ENCODE data around the gene MFSD12.

The MFSD12 gene

GRCh38 chr19:3539756-3540118, 17.6 kb downstream of the MFSD12 start:
- no peaks in the 10 kb centered on the region for H3K9me2 ChIP-seq (replicated peaks; ENCODE audit: control insufficient read depth, low read length)
- peaks cover 5% of the 10 kb centered on the region; the same call in 1 of the 2 replicates for H3F3A ChIP-seq (ENCODE audit: control insufficient read depth, insufficient read depth)
- H3K27ac ChIP-seq (ENCODE audit: low read depth, low read length) = no peak overlapping the region

GRCh38 chr19:3538965-3539755, 18.2 kb downstream of the MFSD12 start, which contains the start of gene TEKTIP1:
Gene TEKTIP1, plus strand, starts transcription at chr19:3539174. Its CDS starts 4 bp downstream, at chr19:3539178.
- Histone ChIP-seq H3K4me2 (ENCODE audit: low read length) (no peak within 1 kb of the TSS), H3K4me3 (ENCODE audit: low read length) (no peak within 1 kb of the TSS), H3F3A (ENCODE audit: control insufficient read depth, insufficient read depth) (peaks cover 5% of the 10 kb centered on the region; the same call in 1 of the 2 replicates), H3K27me3 (ENCODE audit: control insufficient read depth, low read length) (no peaks in the 10 kb centered on the region), H3K4me1 (ENCODE audit: control insufficient read depth, low read length) (no peaks in the 10 kb centered on the region), H3K9me2 (replicated peaks; ENCODE audit: control insufficient read depth, low read length) (no peaks in the 10 kb centered on the region), H3K36me3 (ENCODE audit: control insufficient read depth, low read length) (peaks cover 38% of the 10 kb centered on the region), H4K20me1 (ENCODE audit: control insufficient read depth, insufficient read depth, low read depth, low read length) (no peaks in the 10 kb centered on the region), H3K79me2 (ENCODE audit: control insufficient read depth, low read length) (no peaks in the 10 kb centered on the region), H3K9me3 (ENCODE audit: control insufficient read depth, insufficient read depth, low read length) (no peaks in the 10 kb centered on the region), H3K27ac (ENCODE audit: low read depth, low read length) (no peak within 1 kb of the TSS)
- TF ChIP-seq CTCF (IDR thresholded peaks at IDR 0.05; ENCODE audit: low read depth, low read length, poor library complexity, severe bottlenecking) (no peak), EZH2phosphoT487 (IDR thresholded peaks at IDR 0.05; ENCODE audit: borderline replicate concordance, low read length) (no peak)

More at GRCh38 chr19:3539756-3540118, 17.6 kb downstream of the MFSD12 start:
- no peaks in the 10 kb centered on the region for H3K79me2 ChIP-seq (ENCODE audit: control insufficient read depth, low read length)
- no peak overlapping the region for H3K4me3 ChIP-seq (ENCODE audit: low read length)
- H3K4me1 ChIP-seq (ENCODE audit: control insufficient read depth, low read length) = no peaks in the 10 kb centered on the region
- H4K20me1 ChIP-seq (ENCODE audit: control insufficient read depth, insufficient read depth, low read depth, low read length) = no peaks in the 10 kb centered on the region
- peaks cover 38% of the 10 kb centered on the region for H3K36me3 ChIP-seq (ENCODE audit: control insufficient read depth, low read length)
- no peak for TF ChIP-seq CTCF (IDR thresholded peaks at IDR 0.05; ENCODE audit: low read depth, low read length, poor library complexity, severe bottlenecking)
- TF ChIP-seq EZH2phosphoT487 (IDR thresholded peaks at IDR 0.05; ENCODE audit: borderline replicate concordance, low read length) = no peak
- no peaks in the 10 kb centered on the region for H3K9me3 ChIP-seq (ENCODE audit: control insufficient read depth, insufficient read depth, low read length)
- no peaks in the 10 kb centered on the region for H3K27me3 ChIP-seq (ENCODE audit: control insufficient read depth, low read length)
- H3K4me2 ChIP-seq (ENCODE audit: low read length) = no peak overlapping the region

DNA sequence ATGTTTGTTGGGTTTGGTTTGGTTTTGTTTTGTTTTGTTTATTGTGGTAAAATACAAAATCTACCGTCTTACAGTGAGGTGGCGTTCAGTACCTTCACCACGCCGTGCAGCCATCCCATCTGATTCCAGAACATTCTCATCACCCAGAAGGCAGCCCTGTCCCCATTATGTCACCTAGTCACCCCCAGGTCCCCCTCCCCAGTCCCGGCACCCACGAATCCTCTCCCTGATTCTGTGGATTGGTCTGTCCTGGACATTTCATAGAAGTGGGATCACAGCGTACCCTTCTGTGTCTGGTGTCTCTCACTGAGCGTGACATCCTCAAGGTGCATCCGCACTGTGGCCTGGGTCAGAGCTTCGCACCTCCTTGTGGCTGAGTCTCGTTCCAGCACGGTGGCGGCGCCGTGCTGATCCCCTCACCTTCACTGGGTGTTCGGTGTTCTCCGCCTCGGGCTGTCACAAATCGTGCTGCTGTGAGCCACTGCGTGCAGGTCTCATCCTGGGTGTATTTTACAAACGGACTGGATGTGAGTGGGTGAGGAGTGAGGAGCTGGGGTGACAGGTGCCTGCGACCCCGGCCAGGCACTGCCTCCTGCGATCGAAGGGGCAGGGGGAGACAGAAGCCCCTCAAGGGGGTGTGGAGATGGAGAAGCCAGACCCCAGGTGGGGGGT, 19.0 kb downstream of the MFSD12 start:
- no peaks in the 10 kb centered on the region for H3K4me1 ChIP-seq (ENCODE audit: control insufficient read depth, low read length)
- H3K4me2 ChIP-seq (ENCODE audit: low read length) = no peak overlapping the region
- H3K27me3 ChIP-seq (ENCODE audit: control insufficient read depth, low read length) = no peaks in the 10 kb centered on the region
- no peaks in the 10 kb centered on the region for H3K79me2 ChIP-seq (ENCODE audit: control insufficient read depth, low read length)
- no peak overlapping the region for H3K4me3 ChIP-seq (ENCODE audit: low read length)
- peaks cover 37% of the 10 kb centered on the region for H3K36me3 ChIP-seq (ENCODE audit: control insufficient read depth, low read length)
- H3K9me3 ChIP-seq (ENCODE audit: control insufficient read depth, insufficient read depth, low read length) = no peaks in the 10 kb centered on the region
- no peak overlapping the region for H3K27ac ChIP-seq (ENCODE audit: low read depth, low read length)
- TF ChIP-seq EZH2phosphoT487 (IDR thresholded peaks at IDR 0.05; ENCODE audit: borderline replicate concordance, low read length) = no peak
- TF ChIP-seq CTCF (IDR thresholded peaks at IDR 0.05; ENCODE audit: low read depth, low read length, poor library complexity, severe bottlenecking) = no peak
- H3K9me2 ChIP-seq (replicated peaks; ENCODE audit: control insufficient read depth, low read length) = no peaks in the 10 kb centered on the region
- no peaks in the 10 kb centered on the region for H4K20me1 ChIP-seq (ENCODE audit: control insufficient read depth, insufficient read depth, low read depth, low read length)
- peaks cover 5% of the 10 kb centered on the region; the same call in 1 of the 2 replicates for H3F3A ChIP-seq (ENCODE audit: control insufficient read depth, insufficient read depth)
